ENCODE data around the gene BRD7.

DNA sequence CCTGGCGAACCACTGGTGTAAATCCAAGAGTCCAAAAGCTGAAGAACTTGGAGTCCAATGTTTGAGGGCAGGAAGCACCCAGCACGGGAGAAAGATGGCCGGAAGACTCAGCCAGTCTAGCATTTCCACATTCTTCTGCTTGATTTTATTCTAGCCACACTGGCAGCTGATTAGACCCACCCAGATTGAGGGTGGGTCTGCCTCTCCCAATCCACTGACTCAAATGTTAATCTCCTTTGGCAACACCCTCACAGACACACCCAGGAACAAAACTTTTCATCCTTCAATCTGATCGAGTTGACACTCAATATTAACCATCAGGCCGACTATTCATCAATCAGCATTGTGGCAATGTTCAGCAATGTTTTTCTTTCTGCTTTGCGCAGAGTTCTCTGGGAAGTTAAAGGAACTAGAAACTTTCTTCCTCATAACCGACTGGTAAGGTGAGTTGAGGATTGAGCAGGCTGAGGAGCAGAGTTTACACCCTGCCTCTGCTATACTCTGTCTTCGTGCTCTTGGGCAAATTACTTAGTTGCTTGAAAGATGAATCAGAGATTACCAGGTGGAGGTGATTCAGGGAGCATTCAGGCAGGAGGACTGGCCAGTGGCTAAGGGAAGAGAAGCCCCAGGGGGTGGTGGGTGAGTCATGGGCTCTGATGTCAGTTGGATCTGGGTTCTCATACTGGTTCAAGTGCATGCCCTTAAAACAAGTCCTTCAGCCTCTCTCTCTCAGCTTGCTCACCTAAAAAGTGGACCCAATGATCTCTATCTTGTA is 28.2 kb upstream of the BRD7 start:
- TF ChIP-seq EZH2 (conservative IDR thresholded peaks at IDR 0.05; ENCODE audit: low read depth, low read length) (no peak), TP53 (CRISPR knock-in tag; conservative IDR thresholded peaks at IDR 0.05) (no peak), CTCF (CRISPR knock-in tag; IDR thresholded peaks at IDR 0.05) (no peak), EED (CRISPR knock-in tag; IDR thresholded peaks at IDR 0.05) (no peak), HDAC2 (CRISPR knock-in tag; IDR thresholded peaks at IDR 0.05) (no peak), HCFC1 (IDR thresholded peaks at IDR 0.05; ENCODE audit: low read depth, low read length) (no peak), BCL3 (CRISPR knock-in tag; IDR thresholded peaks at IDR 0.05) (no peak), NFYB (CRISPR knock-in tag; IDR thresholded peaks at IDR 0.05) (no peak), KLF9 (CRISPR knock-in tag; IDR thresholded peaks at IDR 0.05; ENCODE audit: low read depth) (no peak), POLR2AphosphoS5 (IDR thresholded peaks at IDR 0.05; ENCODE audit: low read depth, low read length) (no peak), ZBTB43 (CRISPR knock-in tag; conservative IDR thresholded peaks at IDR 0.05) (no peak)
- TF ChIP-seq, protein P1, sequence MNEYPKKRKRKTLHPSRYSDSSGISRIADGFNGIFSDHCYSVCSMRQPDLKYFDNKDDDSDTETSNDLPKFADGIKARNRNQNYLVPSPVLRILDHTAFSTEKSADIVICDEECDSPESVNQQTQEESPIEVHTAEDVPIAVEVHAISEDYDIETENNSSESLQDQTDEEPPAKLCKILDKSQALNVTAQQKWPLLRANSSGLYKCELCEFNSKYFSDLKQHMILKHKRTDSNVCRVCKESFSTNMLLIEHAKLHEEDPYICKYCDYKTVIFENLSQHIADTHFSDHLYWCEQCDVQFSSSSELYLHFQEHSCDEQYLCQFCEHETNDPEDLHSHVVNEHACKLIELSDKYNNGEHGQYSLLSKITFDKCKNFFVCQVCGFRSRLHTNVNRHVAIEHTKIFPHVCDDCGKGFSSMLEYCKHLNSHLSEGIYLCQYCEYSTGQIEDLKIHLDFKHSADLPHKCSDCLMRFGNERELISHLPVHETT (CRISPR knock-in tag; conservative IDR thresholded peaks at IDR 0.05), result no peak
- TF ChIP-seq, protein P2, sequence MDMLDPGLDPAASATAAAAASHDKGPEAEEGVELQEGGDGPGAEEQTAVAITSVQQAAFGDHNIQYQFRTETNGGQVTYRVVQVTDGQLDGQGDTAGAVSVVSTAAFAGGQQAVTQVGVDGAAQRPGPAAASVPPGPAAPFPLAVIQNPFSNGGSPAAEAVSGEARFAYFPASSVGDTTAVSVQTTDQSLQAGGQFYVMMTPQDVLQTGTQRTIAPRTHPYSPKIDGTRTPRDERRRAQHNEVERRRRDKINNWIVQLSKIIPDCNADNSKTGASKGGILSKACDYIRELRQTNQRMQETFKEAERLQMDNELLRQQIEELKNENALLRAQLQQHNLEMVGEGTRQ (IDR thresholded peaks at IDR 0.05; ENCODE audit: low read depth, low read length), result no peak
- TF ChIP-seq, protein P2 (CRISPR knock-in tag; IDR thresholded peaks at IDR 0.05; ENCODE audit: borderline replicate concordance), result no peak

All from HepG2 (cell line).